Neural crest cell (in vitro differentiated cells): ENCODE data around the gene GRM4. TPM values are rescaled to one million over a fixed set of nuclear protein-coding genes. Genes with fewer than 3 reads are reported as not detected.

Experiments
- DNase-seq: peaks from one replicate; pipeline ENCODE4 v3.0.0; 2021; ENCODE audit warnings: low read depth, mixed read lengths, low spot score
- H3K27ac Mint-ChIP-seq: one replicate; pipeline ENCODE4 v1.8.0; 2021; ENCODE audit warnings: mild to moderate bottlenecking, mixed read lengths; ENCODE audit not compliant: unreplicated experiment
- H3K27me3 Mint-ChIP-seq: 2 replicates; pipeline ENCODE4 v1.8.0; 2021; ENCODE audit warnings: low read depth, mild to moderate bottlenecking, mixed read lengths
- H3K36me3 Mint-ChIP-seq: 2 replicates; pipeline ENCODE4 v1.8.0; 2021; ENCODE audit warnings: low read depth, mild to moderate bottlenecking, mixed read lengths
- H3K4me1 Mint-ChIP-seq: 2 replicates; pipeline ENCODE4 v1.8.0; 2021; ENCODE audit warnings: mixed read lengths
- H3K4me3 Mint-ChIP-seq: one replicate; pipeline ENCODE4 v1.8.0; 2021; ENCODE audit warnings: mild to moderate bottlenecking, mixed read lengths
- H3K9me3 Mint-ChIP-seq: 2 replicates; pipeline ENCODE4 v1.8.0; 2021; ENCODE audit warnings: mixed read lengths
- total RNA-seq: library from RNA; stranded (reverse); gene quantifications from 2 replicates; pipeline ENCODE4 v1.2.1, GENCODE V29; 2021
- TF ChIP-seq, protein P1 (sequence below): fragments of 200-600 bp; sonication (generic); conservative IDR thresholded peaks from 2 replicates; pipeline ENCODE4 v1.5.0; 2021; ENCODE audit warnings: antibody characterized with exemption, mild to moderate bottlenecking

Gene GRM4
- total RNA-seq, 1 donor from 2014 or later: not detected

DNA sequence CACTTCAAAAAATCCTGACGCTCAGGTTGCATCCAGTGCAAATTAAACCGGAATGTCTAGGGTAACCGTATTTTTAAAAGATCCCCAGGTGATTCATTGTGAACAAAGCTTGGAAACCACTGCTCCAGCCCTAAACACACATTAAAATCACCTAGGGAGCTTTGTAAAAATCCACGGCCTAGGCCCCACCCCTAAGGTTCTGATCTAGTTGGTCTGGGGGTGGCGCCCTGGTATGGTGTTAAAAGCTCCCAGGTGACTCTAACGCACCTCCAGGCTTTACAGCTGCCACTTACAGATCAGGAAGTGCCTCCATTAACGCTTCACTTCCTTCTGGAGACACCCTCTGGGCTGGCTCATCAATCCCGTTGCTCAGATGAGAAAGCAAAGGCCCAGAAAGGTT is 92.2 kb downstream of the GRM4 start:
- Mint-ChIP-seq H3K9me3 (no peaks in the 10 kb centered on the region), H3K27ac (no peak overlapping the region), H3K4me3 (no peak overlapping the region), H3K36me3 (no peaks in the 10 kb centered on the region), H3K4me1 (no peaks in the 10 kb centered on the region), H3K27me3 (peaks cover 7% of the 10 kb centered on the region)
- no peak for DNase-seq
- TF ChIP-seq, protein P1, sequence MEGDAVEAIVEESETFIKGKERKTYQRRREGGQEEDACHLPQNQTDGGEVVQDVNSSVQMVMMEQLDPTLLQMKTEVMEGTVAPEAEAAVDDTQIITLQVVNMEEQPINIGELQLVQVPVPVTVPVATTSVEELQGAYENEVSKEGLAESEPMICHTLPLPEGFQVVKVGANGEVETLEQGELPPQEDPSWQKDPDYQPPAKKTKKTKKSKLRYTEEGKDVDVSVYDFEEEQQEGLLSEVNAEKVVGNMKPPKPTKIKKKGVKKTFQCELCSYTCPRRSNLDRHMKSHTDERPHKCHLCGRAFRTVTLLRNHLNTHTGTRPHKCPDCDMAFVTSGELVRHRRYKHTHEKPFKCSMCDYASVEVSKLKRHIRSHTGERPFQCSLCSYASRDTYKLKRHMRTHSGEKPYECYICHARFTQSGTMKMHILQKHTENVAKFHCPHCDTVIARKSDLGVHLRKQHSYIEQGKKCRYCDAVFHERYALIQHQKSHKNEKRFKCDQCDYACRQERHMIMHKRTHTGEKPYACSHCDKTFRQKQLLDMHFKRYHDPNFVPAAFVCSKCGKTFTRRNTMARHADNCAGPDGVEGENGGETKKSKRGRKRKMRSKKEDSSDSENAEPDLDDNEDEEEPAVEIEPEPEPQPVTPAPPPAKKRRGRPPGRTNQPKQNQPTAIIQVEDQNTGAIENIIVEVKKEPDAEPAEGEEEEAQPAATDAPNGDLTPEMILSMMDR: no peak

DNA sequence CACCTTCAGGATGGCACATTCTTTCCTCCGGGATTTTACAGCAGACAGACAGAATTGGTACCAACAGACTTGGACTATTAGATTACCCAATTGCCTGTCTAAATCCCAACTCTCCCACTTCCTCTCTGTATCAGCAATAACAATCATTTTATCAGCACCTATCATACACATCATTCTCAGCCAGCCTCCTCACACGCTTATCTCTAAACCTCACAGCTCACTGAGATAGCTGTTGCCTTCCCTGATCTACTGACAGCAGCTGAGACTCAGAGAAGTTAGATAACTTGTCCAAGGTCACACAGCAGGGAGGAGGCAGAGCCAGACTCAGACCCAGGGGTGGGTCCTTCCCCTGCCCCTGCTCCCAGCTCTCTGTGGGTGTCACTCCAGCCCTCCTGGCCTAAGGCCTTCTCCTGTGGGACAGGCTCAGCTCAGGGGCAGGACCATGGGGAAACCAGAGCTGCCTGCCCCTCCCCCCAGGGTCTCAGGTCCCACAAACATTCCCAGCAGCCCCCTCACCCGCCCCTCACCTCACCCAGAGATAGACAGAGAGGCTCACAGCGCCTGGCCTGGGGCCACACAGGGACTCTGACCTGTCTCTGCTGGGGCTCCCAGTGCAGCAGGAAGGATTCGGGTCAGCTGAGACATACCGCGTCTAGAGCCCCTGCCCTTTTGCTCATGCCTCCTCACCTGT is 92.8 kb downstream of the GRM4 start:
- H3K36me3 Mint-ChIP-seq: no peaks in the 10 kb centered on the region
- peaks cover 11% of the 10 kb centered on the region for H3K27me3 Mint-ChIP-seq
- no peaks in the 10 kb centered on the region for H3K4me1 Mint-ChIP-seq
- H3K27ac Mint-ChIP-seq: no peak overlapping the region
- H3K9me3 Mint-ChIP-seq: no peaks in the 10 kb centered on the region
- no peak for DNase-seq
- TF ChIP-seq, protein P1: no peak
- H3K4me3 Mint-ChIP-seq: no peak overlapping the region

DNA sequence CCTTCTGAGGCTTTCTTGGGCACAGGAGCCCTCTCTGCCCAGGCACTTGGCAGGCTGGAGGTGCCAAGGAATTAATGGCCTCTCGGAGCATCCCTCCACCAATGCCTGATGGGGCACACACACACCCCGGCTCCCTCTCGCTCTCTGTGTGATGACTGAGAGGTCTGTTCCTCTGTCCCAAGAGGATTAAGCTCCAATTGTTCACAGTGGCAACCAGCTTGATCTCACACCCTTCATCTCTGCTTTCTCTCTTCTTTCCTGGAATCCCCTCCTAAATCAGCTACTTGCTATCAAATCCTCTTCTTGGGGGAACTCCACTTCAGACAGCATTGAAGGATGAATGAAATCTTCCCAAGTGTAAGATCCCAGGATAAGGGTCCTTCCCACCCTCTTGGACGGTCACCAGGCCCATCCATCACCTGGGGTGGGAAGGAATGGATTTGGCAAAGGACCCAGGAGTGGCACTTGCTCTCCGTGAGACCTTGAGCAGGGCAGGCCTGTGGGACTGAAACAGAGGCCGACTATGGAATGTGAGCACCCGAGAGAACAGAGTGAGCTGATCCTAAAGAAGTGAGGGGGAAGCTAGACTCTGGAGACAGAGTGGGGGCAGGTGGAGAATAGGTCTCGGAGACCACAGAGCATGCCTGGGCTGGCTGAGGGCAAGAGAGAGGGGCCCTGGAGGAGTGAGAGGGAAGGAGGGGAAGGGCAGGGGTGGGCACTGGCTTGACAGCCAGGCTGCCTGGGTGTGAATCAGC is 93.6 kb downstream of the GRM4 start:
- Mint-ChIP-seq H3K27ac (no peak overlapping the region), H3K27me3 (peaks cover 16% of the 10 kb centered on the region), H3K4me3 (no peak overlapping the region), H3K4me1 (no peaks in the 10 kb centered on the region), H3K9me3 (no peaks in the 10 kb centered on the region), H3K36me3 (no peaks in the 10 kb centered on the region)
- TF ChIP-seq, protein P1: no peak
- no peak for DNase-seq

GRCh38 chr6:34051331-34051919 is 94.5 kb downstream of the GRM4 start:
- no peaks in the 10 kb centered on the region for H3K36me3 Mint-ChIP-seq
- H3K9me3 Mint-ChIP-seq: no peaks in the 10 kb centered on the region
- no peaks in the 10 kb centered on the region for H3K4me1 Mint-ChIP-seq
- peak overlapping the region; percentile 78 for H3K27ac Mint-ChIP-seq
- DNase-seq: no peak
- H3K27me3 Mint-ChIP-seq: peaks cover 19% of the 10 kb centered on the region
- no peak overlapping the region for H3K4me3 Mint-ChIP-seq
- TF ChIP-seq, protein P1: no peak

DNA sequence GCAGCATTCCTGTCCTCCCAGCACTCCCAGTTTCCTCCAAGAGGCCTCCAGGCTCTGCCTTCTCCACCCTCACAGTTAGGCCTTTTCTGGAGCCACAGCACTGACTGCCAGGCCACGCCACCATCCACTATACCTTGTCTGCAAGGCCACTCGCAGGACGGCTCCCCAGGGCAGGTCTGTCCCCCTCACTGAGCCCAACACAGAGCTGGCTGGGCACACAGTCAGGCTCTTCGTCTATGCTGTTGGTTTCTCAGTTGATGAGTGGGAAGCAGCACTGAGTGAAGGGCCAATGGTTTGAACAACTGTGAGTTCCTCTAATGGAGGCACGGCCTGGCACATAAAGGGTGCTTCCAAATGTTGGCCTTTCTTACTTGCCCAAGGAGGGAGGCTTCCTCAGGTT is 95.2 kb downstream of the GRM4 start:
- Mint-ChIP-seq H3K9me3 (no peaks in the 10 kb centered on the region), H3K27ac (no peak overlapping the region), H3K4me1 (peaks cover 4% of the 10 kb centered on the region), H3K27me3 (peaks cover 21% of the 10 kb centered on the region), H3K36me3 (no peaks in the 10 kb centered on the region), H3K4me3 (no peak overlapping the region)
- no peak for DNase-seq
- TF ChIP-seq, protein P1: no peak
